NCI-H1048 (cell line): ENCODE results near the gene TRPV2.

Source experiments
- DNase-seq: peaks from one replicate; lab custom pipeline; 2025; lab: John Stamatoyannopoulos, UW

The TRPV2 gene

DNA sequence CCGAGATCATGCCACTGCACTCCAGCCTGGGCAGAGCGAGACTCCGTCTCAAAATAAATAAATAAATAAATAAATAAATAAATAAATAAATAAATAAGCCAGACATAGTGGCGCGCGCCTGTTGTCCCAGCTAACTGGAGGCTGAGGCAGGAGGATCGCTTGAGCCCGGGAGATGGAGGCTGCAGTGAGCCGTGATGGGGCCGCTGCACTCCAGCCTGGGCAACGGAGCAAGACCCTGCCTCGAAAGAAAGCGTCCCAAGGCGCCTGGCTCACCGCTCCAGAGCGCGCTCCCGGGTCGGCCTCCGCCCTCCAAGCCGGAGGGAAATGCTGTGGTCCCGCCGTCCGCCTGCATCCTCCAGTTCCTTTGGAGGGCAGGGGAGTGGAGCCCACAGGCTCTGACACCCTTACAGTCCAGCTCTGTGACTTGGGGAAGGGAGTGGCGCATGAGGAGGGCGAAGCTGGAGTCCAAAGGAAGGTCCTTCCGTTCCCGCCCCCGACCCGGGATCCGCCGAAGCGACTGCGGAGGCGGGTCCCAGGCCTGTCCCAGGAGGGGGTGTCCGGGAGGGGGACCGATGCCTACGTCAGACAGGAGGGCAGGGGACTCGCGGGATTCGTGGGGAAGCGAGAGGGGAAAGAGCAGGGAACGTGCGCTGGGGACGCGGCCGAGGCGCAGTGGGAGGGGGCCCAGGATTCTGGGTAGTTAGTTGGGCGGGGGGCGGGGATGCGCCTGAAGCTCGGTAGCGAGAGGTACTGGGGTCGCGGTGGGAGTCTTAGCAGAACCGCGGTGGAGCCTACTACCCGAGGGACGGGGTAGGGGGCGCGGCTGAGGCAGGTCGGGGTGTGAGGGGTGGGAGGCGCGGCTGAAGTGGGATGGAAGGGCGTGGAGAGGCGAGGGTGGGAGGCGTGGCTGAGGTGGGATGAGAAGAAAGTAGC, 8.4 kb upstream of the TRPV2 start:
- no peak for DNase-seq

DNA sequence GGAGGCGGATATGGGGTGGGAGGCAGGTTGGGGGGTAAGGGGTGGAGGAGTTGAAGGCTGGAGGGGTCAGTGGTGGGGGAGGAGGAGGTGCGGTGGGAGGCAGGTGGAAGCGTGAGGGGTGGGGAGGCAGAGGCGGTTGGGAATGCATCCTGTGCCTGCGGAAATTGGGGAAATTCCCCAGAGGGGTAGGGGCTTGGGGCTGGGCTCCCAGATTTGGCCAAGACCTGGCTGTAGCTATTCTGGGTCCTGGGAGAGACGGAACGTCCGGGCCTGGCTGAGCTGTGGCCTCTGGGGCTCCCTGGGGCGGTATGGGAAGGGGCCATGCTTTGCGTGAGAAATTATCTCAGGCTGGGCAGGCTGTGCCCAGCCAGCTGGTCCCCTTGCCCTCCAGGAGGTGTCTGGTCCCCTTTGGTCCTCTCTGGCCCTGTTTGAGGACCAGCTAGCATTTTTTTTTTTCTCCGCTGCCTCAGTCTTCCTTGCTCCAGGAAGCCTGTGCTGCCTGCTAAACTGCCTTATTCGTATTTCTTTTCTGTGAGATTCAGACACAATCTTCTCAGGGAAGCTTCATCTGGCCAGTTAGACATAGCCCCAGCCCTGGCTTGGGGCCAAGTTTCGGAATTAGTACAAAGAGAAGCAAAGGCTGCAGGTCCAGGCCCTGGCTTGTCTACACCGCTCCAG, 7.3 kb upstream of the TRPV2 start:
- DNase-seq, result no peak

DNA sequence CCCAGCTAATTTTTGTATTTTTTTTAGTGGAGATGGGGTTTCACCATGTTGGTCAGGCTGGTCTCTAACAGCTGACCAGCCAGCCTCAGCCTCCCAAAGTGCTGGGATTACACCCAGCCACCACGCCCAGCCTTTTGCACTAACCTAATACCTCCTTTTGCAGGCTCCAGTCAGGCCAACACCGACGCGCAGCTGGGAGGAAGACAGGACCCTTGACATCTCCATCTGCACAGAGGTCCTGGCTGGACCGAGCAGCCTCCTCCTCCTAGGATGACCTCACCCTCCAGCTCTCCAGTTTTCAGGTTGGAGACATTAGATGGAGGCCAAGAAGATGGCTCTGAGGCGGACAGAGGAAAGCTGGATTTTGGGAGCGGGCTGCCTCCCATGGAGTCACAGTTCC, 2.0 kb downstream of the TRPV2 start:
- DNase-seq, result no peak

DNA sequence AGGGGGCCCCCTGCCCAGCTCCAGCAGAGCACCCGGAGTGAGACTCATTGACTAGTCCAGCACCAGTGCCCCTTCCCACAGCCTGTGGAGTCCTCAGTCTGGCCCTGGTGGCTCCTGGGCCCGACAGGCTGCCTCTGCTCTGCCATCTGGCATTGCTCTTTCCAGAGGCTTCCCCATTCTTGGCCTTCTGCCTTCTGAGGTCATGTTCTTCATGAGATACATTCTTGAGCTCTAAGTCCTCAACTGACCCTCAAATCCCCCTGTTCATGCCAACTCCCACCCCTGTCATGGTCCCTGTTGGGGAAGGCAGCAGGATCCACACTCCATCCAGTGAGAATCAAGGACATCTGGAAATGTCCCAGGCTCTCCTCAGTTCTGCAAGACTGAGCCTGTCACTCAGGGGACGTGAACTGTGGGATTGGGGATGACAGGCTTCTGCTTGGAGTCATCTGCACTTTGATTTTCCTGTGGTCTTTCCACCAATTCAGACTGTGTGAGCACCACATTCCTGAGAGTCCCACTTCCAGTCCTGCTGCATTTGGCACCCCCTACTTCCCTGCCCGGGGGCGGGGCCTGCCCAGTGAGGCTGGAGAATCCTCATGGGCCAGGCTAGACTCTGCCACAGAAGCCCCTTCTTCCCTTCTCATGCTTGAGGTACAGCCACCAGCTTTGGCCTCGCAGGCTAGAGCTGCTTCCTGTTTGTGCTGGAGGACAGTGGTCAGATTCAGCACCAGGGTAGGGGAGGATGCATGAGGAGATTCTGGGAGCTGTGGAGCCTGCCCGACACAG, 2.7 kb downstream of the TRPV2 start:
- no peak for DNase-seq

DNA sequence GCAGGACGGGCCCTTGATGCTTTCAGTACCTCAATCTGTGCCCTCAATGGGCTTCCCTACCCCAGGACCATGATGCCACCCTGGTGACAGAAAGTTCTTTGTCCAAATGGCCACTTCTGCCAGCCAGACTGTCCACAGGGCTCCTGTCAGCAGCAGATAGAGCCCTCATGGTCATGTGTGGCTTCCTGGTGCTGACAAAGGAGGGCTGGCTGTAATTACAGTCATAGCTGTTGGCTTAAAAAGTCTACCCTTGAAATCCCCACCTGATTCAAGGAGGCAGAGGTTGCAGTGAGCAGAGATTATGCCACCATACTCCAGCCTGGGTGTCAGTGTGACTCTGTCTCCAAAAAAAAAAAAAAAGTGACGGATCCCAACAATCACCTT, 3.3 kb downstream of the TRPV2 start:
- DNase-seq, result no peak

DNA sequence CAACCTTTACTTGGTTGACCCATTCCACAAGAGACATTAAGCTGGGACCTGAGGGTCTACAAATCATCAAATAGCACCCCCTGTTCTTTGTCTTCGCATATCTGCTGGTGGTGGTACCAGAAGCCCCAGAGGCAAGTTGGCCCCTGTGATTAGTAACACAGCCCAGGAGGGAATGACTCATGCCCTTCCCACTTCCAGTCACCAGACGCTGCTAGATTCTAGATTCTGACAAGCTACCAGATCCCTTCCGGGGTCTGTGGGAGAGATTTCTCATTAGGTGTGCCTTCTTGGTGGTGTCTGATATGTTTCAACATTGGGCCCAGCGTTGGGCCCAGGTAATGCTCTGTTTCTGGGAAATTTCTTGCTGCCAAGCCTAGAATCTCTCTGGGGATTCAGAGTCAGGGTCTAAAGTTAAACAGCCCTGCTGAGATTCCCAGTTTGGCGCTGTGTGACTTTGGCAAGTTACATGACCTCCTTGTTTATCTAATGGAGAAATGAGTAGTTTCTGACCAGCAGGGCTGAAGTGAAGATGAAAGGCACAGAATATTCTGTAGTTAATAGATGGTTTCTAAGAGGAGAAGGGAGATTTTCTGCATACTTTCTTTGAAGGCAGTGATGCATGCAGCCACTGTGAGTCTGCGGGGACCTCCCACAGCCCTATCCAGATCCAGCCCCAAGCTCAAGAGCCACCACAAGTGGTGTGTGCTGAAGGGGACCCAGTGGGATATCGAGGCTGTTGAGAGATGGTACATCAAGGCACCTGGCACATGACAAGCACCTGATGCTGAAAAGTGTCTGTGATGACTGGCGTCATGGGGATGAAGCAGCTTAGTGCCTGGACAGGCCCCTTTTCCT, 3.9 kb downstream of the TRPV2 start:
- DNase-seq, result no peak

DNA sequence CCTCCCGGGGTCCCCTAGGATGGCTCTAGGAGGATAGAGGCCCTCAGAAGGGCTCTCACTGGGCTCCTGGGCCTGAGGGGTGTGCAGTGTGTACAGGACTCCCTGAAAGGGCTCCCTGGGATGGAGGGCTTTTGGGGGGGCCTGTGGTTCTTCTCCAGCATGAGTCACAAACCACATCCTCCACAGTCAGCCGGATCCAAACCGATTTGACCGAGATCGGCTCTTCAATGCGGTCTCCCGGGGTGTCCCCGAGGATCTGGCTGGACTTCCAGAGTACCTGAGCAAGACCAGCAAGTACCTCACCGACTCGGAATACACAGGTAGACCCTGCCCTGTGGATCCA, 4.5 kb downstream of the TRPV2 start:
- DNase-seq, result no peak

DNA sequence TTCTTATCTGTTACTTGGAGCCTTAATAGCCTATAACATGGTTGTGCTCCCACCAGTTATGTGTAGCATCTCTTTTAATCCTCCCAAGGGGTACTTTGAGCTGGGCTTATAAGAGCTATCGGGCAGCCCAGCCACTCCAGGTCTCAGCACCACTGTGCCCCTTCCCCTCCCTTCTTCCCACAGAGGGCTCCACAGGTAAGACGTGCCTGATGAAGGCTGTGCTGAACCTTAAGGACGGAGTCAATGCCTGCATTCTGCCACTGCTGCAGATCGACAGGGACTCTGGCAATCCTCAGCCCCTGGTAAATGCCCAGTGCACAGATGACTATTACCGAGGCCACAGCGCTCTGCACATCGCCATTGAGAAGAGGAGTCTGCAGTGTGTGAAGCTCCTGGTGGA, 7.0 kb downstream of the TRPV2 start:
- DNase-seq, result no peak

DNA sequence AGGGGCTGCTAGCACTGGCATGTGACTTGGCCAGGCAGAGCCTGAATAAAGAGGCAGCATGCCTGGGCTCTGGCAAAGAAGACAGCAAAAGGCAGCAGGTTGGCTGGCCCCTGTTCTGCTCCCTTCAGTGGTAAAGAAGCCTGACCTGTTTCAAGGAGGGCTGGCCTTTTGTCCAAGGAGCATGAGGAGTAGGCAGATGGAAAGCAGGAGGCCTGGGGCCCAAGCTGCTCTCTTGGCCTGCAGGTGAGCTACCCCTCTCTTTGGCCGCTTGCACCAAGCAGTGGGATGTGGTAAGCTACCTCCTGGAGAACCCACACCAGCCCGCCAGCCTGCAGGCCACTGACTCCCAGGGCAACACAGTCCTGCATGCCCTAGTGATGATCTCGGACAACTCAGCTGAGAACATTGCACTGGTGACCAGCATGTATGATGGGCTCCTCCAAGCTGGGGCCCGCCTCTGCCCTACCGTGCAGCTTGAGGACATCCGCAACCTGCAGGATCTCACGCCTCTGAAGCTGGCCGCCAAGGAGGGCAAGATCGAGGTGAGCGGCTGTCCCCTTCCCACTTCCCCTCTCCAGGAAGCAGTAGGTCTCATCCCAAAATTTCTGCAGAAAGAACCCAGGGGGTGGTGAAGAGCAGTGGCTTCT, 8.0 kb downstream of the TRPV2 start:
- DNase-seq, result no peak

DNA sequence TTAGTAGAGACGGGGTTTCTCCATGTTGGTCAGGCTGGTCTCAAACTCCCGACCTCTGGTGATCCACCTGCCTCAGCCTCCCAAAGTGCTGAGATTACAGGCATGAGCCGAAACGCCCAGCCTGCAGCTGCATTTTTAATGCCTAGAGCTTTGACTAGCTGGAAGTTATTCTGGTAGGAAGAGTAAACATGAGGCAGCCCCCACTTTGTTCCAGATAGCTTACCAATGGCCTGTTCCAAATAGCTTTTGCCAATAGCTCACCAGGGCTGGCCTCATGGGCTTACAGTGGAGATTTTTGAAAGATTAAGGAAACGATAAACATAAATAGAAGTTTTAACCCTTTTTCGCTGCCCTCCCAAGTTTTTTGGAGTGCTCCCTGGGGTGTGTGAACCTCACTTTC, 9.8 kb downstream of the TRPV2 start:
- no peak for DNase-seq

DNA sequence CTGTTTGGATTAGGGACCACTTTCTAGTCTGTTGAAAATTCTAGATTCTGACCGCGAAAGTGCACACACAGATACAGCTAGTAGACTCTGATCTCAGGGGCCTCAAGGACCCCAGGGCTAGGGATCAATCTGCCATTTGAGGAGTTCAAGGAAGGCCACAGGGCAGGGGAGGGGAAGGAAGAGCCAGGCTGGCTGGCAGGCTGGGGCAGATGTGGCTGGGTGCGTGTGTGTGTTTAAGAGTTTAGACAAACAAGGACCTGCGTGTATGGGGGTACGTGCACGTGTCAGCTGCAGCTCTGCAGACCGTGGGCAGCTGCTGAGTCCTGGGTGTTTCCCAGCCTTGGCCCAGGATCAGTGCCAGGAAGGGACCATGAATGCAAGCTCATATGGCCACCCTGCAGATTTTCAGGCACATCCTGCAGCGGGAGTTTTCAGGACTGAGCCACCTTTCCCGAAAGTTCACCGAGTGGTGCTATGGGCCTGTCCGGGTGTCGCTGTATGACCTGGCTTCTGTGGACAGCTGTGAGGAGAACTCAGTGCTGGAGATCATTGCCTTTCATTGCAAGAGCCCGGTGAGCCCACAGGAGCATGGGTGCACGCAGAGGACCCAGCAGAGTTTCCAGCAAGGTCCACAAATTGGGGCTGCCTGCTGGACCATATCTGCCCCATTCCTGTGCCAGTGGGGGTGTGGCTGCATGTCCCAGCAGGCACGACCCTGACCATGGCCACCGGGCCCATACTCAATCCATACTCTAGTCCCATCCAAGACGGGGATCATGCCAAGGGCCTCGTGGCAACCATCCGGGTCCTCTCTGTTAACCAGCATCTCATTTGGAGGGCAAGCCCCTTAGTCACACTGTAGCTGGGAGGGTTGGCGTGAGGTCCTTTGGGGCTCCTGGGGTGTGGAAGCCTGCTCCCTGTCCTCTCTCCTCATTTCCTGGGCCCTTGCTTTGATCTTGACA, 10.6 kb downstream of the TRPV2 start:
- DNase-seq, result no peak

DNA sequence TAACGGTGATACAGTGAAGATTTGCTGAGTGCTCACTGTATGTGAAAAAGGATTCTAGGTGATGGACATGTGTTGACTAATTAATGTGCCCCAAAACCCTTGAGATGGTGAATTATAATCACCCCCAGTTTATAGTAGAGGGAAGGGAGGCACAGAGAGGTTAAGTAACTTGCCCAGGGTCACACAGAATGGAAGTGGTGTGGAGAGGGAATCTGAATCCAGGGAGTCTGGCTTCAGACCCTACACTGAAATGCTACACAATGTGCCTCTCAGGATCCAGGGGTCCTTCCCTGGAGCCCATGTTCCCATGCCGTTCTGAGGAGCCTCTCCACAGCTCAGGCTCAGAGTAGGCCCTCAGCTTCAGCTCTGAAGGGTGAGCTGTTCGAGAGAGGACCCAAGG, 11.6 kb downstream of the TRPV2 start:
- no peak for DNase-seq

DNA sequence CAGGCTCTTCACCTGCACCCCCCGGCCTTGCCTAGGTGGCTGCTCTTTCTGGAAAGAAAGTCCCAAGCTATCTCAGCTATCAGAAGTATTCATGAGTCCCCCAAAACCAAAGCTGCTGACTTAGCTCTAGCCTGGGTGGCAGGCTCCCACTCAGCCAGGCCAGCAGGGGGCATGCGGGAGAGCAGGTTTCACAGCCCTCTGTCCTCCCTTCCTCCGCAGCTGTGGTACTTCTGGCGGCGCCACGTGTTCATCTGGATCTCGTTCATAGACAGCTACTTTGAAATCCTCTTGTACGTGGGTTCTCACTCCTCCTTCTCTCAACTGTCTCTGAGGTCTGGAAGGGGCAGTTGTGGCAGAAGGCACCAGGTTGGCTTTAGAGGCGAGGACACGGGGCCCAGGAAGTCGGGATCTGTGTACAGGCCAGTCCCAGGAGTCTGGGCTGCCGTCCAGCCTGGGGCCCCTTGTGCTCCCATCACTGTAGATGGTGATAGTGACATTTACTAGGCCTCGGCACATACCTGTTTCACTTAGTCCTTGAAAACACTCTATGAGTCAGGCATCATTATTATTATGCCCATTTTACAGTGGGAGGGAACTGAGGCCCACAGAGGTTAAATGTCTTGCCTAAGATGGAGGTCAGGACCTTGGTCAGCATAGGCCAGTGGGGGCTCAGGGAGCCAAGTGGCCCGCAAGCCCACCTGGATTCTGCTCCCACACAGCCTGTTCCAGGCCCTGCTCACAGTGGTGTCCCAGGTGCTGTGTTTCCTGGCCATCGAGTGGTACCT, 12.9 kb downstream of the TRPV2 start:
- no peak for DNase-seq

DNA sequence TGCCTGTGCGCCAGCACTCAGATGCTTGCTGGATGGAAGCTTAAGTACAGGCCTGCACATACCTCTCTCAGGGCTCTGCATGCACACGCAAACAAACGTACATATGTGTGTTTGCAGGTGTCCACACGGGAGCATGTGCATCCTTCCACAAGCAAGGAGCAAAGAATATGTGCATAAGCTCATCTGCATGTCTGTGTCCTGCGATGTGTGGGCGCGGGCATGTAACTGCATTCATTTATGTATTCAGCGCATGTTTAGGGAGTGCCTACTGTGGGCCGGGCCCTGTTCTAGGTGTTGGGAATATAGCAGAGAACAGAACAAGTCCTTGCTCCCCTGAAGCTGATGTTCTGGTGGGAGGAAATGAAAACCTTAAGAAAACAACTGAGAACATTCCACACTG, 13.7 kb downstream of the TRPV2 start:
- no peak for DNase-seq

DNA sequence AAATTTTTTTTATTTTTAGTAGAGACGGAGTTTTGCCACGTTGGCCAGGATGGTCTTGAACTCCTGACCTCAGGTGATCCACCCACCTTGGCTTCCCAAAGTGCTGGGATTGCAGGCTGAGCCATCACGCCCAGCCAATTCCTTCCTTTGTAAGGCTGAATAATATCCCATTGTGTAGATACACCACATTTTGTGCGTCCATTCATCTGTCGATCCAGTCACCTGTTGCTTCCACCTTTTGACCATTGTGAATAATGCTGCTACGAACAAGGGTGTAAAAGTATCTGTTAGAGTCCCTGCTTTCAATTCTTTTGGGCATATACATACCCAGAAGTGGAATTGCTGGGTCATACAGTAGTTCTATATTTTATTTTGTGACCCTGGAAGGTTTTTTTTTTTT, 15.3 kb downstream of the TRPV2 start:
- DNase-seq, result no peak

DNA sequence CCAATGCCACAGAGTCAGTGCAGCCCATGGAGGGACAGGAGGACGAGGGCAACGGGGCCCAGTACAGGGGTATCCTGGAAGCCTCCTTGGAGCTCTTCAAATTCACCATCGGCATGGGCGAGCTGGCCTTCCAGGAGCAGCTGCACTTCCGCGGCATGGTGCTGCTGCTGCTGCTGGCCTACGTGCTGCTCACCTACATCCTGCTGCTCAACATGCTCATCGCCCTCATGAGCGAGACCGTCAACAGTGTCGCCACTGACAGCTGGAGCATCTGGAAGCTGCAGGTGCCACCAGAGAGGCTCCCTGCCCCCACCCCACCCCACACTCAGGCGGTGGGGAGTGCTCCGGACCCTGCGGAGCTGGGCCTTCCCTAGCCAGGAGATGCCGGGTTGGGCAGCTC, 16.6 kb downstream of the TRPV2 start:
- no peak for DNase-seq

DNA sequence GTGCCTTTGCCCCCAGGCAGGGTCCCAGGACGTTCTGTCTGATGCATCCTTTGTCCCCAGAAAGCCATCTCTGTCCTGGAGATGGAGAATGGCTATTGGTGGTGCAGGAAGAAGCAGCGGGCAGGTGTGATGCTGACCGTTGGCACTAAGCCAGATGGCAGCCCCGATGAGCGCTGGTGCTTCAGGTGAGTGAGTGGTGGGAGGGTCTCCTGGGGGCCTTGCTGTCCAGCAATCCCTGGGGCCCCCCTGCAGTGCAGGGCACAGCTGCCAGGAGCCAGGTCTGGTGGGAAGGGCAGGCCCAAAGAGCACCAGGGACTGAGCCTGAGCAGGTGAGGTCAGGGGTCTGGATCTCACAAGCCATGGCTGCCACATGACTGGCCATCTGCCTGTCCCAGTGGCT, 18.1 kb downstream of the TRPV2 start:
- DNase-seq, result no peak

DNA sequence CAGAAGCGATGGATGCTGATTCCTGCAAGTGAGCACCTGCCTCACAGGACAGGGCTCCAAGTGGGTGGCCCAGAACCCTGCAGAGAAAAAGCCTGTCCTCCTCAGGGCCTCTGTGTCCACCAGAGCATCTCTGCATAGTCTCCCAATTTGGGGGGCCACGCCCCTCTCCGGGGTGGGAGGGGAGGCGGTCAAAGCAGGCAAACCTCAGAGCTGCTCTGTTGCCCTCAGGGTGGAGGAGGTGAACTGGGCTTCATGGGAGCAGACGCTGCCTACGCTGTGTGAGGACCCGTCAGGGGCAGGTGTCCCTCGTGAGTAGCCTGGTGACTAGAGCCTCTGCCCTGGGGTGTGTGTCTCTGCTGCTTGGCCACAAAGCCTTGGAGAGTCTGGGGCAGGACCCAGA, 19.3 kb downstream of the TRPV2 start:
- DNase-seq, result no peak
